ENCODE results near the gene PAIP2. TPM values are rescaled to one million over a fixed set of nuclear protein-coding genes. Genes with fewer than 3 reads are reported as not detected.

The PAIP2 gene
- total and polyA plus RNA-seq, 2 of the 4 experiments (the other 2 are of a cell fraction), result 41.9 to 59.5 TPM

- Histone ChIP-seq H4K91ac (ENCODE audit: insufficient read depth, low read depth, low read length) (no peak overlapping the region), H2BK20ac (ENCODE audit: low read depth, low read length) (no peak overlapping the region), H3K9ac (ENCODE audit: low read depth, low read length) (no peak overlapping the region), H4K5ac (ENCODE audit: low read depth, low read length) (no peak overlapping the region), H3K4me2 (ENCODE audit: low read depth, low read length) (no peak overlapping the region), H3K14ac (replicated peaks; ENCODE audit: low read depth, low read length) (no peak overlapping the region), H3K27me3 (ENCODE audit: control insufficient read depth, insufficient read depth, low read length) (no peaks in the 10 kb centered on the region), H4K8ac (ENCODE audit: low read depth in 2 of 2, low read length in 2 of 2) (no peak overlapping the region), H2AFZ (replicated peaks; ENCODE audit: low read length, poor library complexity) (no peak overlapping the region), H3K79me1 (ENCODE audit: low read depth in 1 of 2, low read length in 2 of 2) (no peaks in the 10 kb centered on the region), H4K20me1 (ENCODE audit: insufficient read depth, low read length) (no peaks in the 10 kb centered on the region), H2BK5ac (ENCODE audit: low read depth, low read length, poor library complexity, severe bottlenecking) (no peak overlapping the region), H2AK5ac (ENCODE audit: low read depth, low read length) (no peak overlapping the region), H3K56ac (ENCODE audit: extremely low read depth, insufficient read depth, low read length) (no peak overlapping the region), H3K36me3 (ENCODE audit: control insufficient read depth, insufficient read depth, low read length) (peaks cover 21% of the 10 kb centered on the region), H3K4me3 (ENCODE audit: insufficient read depth, low read depth, low read length) (no peak overlapping the region), H3K4ac (ENCODE audit: low read depth, low read length) (no peak overlapping the region), H3K9me1 (ENCODE audit: insufficient read depth, low read length) (no peaks in the 10 kb centered on the region), H2BK120ac (ENCODE audit: low read depth, low read length) (no peak overlapping the region), H2AK9ac (replicated peaks; ENCODE audit: low read depth, low read length, poor library complexity) (no peak overlapping the region), H3K23ac (ENCODE audit: low read depth, low read length) (no peak overlapping the region), H3K4me1 (ENCODE audit: control insufficient read depth, insufficient read depth, low read length) (peaks cover 7% of the 10 kb centered on the region; the same call in 1 of the 2 replicates), H3K27ac (ENCODE audit: insufficient read depth, low read length) (no peak overlapping the region), H2BK15ac (ENCODE audit: low read depth, low read length) (no peak overlapping the region), H3K9me3 (ENCODE audit: control insufficient read depth, insufficient read depth, low read length) (no peaks in the 10 kb centered on the region), H3K18ac (ENCODE audit: low read depth, low read length) (no peak overlapping the region)
- no TSS peak for BruUV-seq (replicated peaks)
- ATAC-seq (ENCODE audit: low read depth) (no peak), DNase-seq (no peak)
- intact Hi-C loops (cut with micrococcal nuclease), result no loop called here
- WGBS, 2 experiments (ENCODE audit: extremely low coverage in 2 of 2, insufficient read length in 1 of 2), result 100% methylated on average over 1 of the region's 8 CpGs; no CpG with 5 or more reads in 1 of the 2 experiments
- ChIA-PET POLR2A (ENCODE audit: unreplicated experiment) (no interaction called here), CTCF (no interaction called here)
- TF ChIP-seq BHLHE40 (IDR thresholded peaks at IDR 0.05; ENCODE audit: low read depth, low read length) (no peak), SMC3 (IDR thresholded peaks at IDR 0.05; ENCODE audit: low read depth, low read length) (no peak), RCOR1 (IDR thresholded peaks at IDR 0.05; ENCODE audit: insufficient replicate concordance, low read length) (no peak)
- dilution Hi-C loops (cut with HindIII; ENCODE audit: low sequenced_read_pairs, unreplicated experiment), result loop anchor here (25.0 kb wide), 1 partner anchor 97 kb away; no protein-coding TSS in a partner anchor
- in situ Hi-C loops (cut with MboI; ENCODE audit: low sequenced_read_pairs), result no loop called here
These were observed 73.7 kb downstream of the PAIP2 start for GRCh38 chr5:139415221-139415861.

Measured in IMR-90 (cell line).